ENCODE data around the gene EDEM2. TPM values are rescaled to one million over a fixed set of nuclear protein-coding genes. Genes with fewer than 3 reads are reported as not detected.

Gene EDEM2
- polyA plus RNA-seq, 3 donors: 39.5 to 86.1 (median 75.6) TPM

DNA sequence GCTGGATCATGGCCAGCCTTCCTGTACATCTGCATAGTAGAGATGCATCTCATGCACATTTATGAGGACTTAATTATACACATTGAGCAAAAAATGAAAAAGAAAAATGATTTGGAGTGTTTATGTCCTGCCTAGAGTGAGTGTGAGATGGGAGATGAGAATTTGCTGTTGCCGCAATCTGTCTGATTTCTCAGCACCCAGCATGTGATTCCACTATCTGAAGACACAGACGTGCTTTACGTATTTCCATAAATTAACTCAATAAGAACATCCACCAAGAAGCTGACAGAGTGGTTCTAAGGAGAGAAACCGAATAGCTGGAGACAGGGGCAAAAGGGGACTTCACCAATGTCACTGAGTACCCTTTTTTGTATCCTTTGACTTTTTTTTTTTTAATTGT lies 15.2 kb downstream of the EDEM2 start:
- peaks cover 34% of the 10 kb centered on the region for H4K20me1 ChIP-seq (ENCODE audit: insufficient read depth, low read length)
- Mint-ChIP-seq H3K27me3 (ENCODE audit: low read depth in 3 of 3) (no peaks in the 10 kb centered on the region), H3K9me3 (peaks cover 0 to 2% (median 0%) of the 10 kb centered on the region in 7 donors), H3K36me3 (peaks cover 72 to 90% of the 10 kb centered on the region in 2 donors), H3K4me1 (no peaks in the 10 kb centered on the region), H3K4me3 (no peak overlapping the region), H3K27ac (peak overlapping the region in 1 of 7 donors; percentile 17)
- TF ChIP-seq, protein P1, sequence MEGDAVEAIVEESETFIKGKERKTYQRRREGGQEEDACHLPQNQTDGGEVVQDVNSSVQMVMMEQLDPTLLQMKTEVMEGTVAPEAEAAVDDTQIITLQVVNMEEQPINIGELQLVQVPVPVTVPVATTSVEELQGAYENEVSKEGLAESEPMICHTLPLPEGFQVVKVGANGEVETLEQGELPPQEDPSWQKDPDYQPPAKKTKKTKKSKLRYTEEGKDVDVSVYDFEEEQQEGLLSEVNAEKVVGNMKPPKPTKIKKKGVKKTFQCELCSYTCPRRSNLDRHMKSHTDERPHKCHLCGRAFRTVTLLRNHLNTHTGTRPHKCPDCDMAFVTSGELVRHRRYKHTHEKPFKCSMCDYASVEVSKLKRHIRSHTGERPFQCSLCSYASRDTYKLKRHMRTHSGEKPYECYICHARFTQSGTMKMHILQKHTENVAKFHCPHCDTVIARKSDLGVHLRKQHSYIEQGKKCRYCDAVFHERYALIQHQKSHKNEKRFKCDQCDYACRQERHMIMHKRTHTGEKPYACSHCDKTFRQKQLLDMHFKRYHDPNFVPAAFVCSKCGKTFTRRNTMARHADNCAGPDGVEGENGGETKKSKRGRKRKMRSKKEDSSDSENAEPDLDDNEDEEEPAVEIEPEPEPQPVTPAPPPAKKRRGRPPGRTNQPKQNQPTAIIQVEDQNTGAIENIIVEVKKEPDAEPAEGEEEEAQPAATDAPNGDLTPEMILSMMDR (IDR thresholded peaks at IDR 0.05): no peak
- peak overlapping the region in 1 of 2 donors; percentile 16 for H3K27ac ChIP-seq (ENCODE audit: low read depth in 1 of 2, low read length in 2 of 2)
- H2AFZ ChIP-seq (ENCODE audit: insufficient read depth, low read depth, low read length, poor library complexity, severe bottlenecking): no peak overlapping the region
- no peaks in the 10 kb centered on the region for H3K79me2 ChIP-seq (ENCODE audit: insufficient read depth, low read length)
- no peak overlapping the region for H3K4me2 ChIP-seq (replicated peaks; ENCODE audit: extremely low read depth, low read length, poor library complexity, severe bottlenecking)
- H3K36me3 ChIP-seq (replicated peaks in 1 of 2; ENCODE audit: control insufficient read depth in 1 of 2, insufficient read depth in 2 of 2, low read length in 2 of 2): peaks cover 76 to 92% of the 10 kb centered on the region in 2 donors
- intact Hi-C loops (cut with micrococcal nuclease): no loop called here
- H3K9me3 ChIP-seq (replicated peaks in 1 of 2; ENCODE audit: control insufficient read depth in 1 of 2, insufficient read depth in 1 of 2, low read length in 2 of 2): no peaks in the 10 kb centered on the region
- H3K9ac ChIP-seq (ENCODE audit: insufficient read depth, low read length, poor library complexity, severe bottlenecking): no peak overlapping the region
- no peak for DNase-seq
- H3K4me3 ChIP-seq (replicated peaks in 1 of 3; ENCODE audit: low read depth in 2 of 3, low read length in 3 of 3): no peak overlapping the region
- no CpG with 5 or more reads among the region's 4 CpGs for WGBS (ENCODE audit: insufficient coverage)
- H3K27me3 ChIP-seq (ENCODE audit: control insufficient read depth in 2 of 2, insufficient read depth in 2 of 2, low read length in 2 of 2): no peaks in the 10 kb centered on the region
- no peaks in the 10 kb centered on the region for H3K4me1 ChIP-seq (ENCODE audit: control insufficient read depth in 1 of 2, insufficient read depth in 2 of 2, low read length in 2 of 2)

DNA sequence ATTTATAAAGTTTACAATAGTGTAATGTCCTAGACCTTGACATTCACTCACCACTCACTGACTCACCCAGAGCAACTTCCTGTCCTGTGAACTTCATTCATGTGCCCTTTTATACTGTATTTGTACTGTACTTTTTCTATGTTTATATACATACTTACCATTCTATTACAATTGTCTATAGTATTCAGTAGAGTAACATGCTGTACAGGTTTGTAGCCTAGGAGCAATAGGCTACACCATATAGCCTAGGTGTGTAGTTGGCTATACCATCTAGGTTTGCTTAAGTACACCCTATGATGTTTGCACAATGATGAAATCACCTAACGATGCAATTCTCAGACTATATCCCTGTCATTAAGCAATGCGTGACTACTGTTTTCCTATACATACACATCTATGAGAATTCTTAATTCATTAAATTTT lies 17.5 kb downstream of the EDEM2 start:
- H3K27ac ChIP-seq (ENCODE audit: low read depth in 1 of 2, low read length in 2 of 2): peak overlapping the region in 1 of 2 donors; percentile 14
- H3K4me1 ChIP-seq (ENCODE audit: control insufficient read depth in 1 of 2, insufficient read depth in 2 of 2, low read length in 2 of 2): no peaks in the 10 kb centered on the region
- peaks cover 19% of the 10 kb centered on the region for H4K20me1 ChIP-seq (ENCODE audit: insufficient read depth, low read length)
- H3K27me3 Mint-ChIP-seq (ENCODE audit: low read depth in 3 of 3): peaks cover 0 to 2% (median 0%) of the 10 kb centered on the region in 3 donors
- WGBS (ENCODE audit: insufficient coverage): no CpG with 5 or more reads among the region's 2 CpGs
- no peak overlapping the region for H3K4me2 ChIP-seq (replicated peaks; ENCODE audit: extremely low read depth, low read length, poor library complexity, severe bottlenecking)
- H3K27ac Mint-ChIP-seq: peak overlapping the region in 1 of 7 donors; percentile 82
- no peaks in the 10 kb centered on the region for H3K79me2 ChIP-seq (ENCODE audit: insufficient read depth, low read length)
- H3K4me1 Mint-ChIP-seq: no peaks in the 10 kb centered on the region
- no peak overlapping the region for H3K4me3 ChIP-seq (replicated peaks in 1 of 3; ENCODE audit: low read depth in 2 of 3, low read length in 3 of 3)
- TF ChIP-seq, protein P1 (IDR thresholded peaks at IDR 0.05): no peak
- no peak overlapping the region for H2AFZ ChIP-seq (ENCODE audit: insufficient read depth, low read depth, low read length, poor library complexity, severe bottlenecking)
- DNase-seq: peak in 2 of 3 donors; percentile 20
- no peak overlapping the region for H3K4me3 Mint-ChIP-seq
- peaks cover 0 to 2% (median 0%) of the 10 kb centered on the region in 7 donors for H3K9me3 Mint-ChIP-seq
- H3K9ac ChIP-seq (ENCODE audit: insufficient read depth, low read length, poor library complexity, severe bottlenecking): no peak overlapping the region
- intact Hi-C loops (cut with micrococcal nuclease): no loop called here
- peaks cover 71 to 90% of the 10 kb centered on the region in 2 donors for H3K36me3 ChIP-seq (replicated peaks in 1 of 2; ENCODE audit: control insufficient read depth in 1 of 2, insufficient read depth in 2 of 2, low read length in 2 of 2)
- H3K36me3 Mint-ChIP-seq: peaks cover 71 to 89% of the 10 kb centered on the region in 2 donors
- no peaks in the 10 kb centered on the region for H3K9me3 ChIP-seq (replicated peaks in 1 of 2; ENCODE audit: control insufficient read depth in 1 of 2, insufficient read depth in 1 of 2, low read length in 2 of 2)
- no peaks in the 10 kb centered on the region for H3K27me3 ChIP-seq (ENCODE audit: control insufficient read depth in 2 of 2, insufficient read depth in 2 of 2, low read length in 2 of 2)

All from CD14-positive monocyte (primary cell).